ENCODE results near the gene MGAT5.

The MGAT5 gene, protein sequence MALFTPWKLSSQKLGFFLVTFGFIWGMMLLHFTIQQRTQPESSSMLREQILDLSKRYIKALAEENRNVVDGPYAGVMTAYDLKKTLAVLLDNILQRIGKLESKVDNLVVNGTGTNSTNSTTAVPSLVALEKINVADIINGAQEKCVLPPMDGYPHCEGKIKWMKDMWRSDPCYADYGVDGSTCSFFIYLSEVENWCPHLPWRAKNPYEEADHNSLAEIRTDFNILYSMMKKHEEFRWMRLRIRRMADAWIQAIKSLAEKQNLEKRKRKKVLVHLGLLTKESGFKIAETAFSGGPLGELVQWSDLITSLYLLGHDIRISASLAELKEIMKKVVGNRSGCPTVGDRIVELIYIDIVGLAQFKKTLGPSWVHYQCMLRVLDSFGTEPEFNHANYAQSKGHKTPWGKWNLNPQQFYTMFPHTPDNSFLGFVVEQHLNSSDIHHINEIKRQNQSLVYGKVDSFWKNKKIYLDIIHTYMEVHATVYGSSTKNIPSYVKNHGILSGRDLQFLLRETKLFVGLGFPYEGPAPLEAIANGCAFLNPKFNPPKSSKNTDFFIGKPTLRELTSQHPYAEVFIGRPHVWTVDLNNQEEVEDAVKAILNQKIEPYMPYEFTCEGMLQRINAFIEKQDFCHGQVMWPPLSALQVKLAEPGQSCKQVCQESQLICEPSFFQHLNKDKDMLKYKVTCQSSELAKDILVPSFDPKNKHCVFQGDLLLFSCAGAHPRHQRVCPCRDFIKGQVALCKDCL

DNA sequence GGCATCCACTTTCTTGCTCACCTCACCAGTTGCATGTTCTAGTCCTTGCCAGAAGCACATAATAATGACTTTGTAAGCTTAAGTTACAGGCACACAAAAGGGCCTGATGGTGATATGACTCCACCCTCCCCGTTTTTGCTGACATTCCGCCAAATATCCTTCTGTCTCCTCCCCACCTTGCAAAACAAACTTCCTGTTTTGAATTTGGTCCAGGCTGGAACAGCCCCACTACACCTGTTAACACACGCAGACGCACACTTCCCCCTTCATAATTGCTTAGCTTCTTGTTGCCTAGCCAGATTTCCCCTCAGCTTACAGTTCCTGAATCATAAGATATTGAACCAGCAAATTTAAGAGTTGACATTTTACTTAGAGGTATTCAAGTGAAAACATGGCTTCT lies at the start of gene MGAT5:
Gene MGAT5, plus strand, starts transcription at position 269 of the 400 bp plus-strand sequence. CDS start 332 bp downstream, outside the sequence.
- Mint-ChIP-seq H3K9me3 (no peaks in the 10 kb centered on the region), H3K27me3 (ENCODE audit: low read depth, poor library complexity) (peaks cover 3% of the 10 kb centered on the region), H3K4me3 (no peak within 1 kb of the TSS), H3K4me1 (peaks cover 29% of the 10 kb centered on the region), H3K36me3 (ENCODE audit: low read depth) (peaks cover 19% of the 10 kb centered on the region), H3K27ac (peak within 1 kb of the TSS; percentile 88)
- no peak for DNase-seq
- TF ChIP-seq, protein P1, sequence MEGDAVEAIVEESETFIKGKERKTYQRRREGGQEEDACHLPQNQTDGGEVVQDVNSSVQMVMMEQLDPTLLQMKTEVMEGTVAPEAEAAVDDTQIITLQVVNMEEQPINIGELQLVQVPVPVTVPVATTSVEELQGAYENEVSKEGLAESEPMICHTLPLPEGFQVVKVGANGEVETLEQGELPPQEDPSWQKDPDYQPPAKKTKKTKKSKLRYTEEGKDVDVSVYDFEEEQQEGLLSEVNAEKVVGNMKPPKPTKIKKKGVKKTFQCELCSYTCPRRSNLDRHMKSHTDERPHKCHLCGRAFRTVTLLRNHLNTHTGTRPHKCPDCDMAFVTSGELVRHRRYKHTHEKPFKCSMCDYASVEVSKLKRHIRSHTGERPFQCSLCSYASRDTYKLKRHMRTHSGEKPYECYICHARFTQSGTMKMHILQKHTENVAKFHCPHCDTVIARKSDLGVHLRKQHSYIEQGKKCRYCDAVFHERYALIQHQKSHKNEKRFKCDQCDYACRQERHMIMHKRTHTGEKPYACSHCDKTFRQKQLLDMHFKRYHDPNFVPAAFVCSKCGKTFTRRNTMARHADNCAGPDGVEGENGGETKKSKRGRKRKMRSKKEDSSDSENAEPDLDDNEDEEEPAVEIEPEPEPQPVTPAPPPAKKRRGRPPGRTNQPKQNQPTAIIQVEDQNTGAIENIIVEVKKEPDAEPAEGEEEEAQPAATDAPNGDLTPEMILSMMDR (IDR thresholded peaks at IDR 0.05) = no peak

DNA sequence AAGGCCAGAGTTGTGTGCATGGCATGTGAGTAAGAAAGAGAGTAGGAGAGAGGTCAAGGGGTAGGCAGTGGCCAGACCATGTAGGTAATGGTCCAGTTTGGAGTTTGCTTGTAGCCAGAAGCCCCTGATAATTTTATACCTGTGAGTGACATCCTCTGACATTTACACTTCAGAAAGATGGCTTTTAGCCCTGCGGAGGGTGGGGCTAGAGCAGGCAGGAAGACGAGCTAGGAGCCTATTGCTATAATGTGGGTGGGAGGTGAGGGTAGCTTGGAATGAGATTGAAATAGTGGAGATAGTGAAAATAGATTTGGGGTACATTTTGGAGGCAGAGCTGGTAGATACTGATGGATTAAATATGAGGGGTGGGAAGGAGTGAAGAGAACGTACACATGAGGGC lies 48.8 kb upstream of the MGAT5 start:
- peaks cover 30% of the 10 kb centered on the region for H3K4me1 Mint-ChIP-seq
- DNase-seq = no peak
- peaks cover 3% of the 10 kb centered on the region for H3K9me3 Mint-ChIP-seq
- H3K27me3 Mint-ChIP-seq (ENCODE audit: low read depth, poor library complexity) = no peaks in the 10 kb centered on the region
- no peak overlapping the region for H3K4me3 Mint-ChIP-seq
- no peak overlapping the region for H3K27ac Mint-ChIP-seq
- H3K36me3 Mint-ChIP-seq (ENCODE audit: low read depth) = no peaks in the 10 kb centered on the region
- TF ChIP-seq, protein P1 (IDR thresholded peaks at IDR 0.05) = no peak

DNA sequence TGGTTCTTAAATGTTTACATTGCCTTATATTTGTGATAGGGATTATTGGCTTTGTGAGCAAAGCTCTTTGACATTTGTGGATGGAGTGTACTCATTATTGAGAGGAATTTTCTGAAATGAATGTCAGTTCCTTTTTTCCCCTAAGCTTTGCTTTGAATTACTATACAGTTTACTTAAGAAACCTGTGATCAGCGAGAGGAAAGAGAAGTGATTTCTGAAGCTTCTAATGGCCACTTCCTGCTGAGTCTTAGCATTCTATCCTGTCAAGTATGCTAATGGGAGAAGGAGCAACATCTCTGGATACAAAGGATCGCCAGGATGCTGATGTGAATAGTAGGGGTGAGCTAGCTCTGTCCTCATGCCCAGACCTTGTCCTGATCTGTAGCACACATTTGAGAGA lies 47.8 kb upstream of the MGAT5 start:
- no peak for DNase-seq
- no peaks in the 10 kb centered on the region for H3K27me3 Mint-ChIP-seq (ENCODE audit: low read depth, poor library complexity)
- no peak overlapping the region for H3K4me3 Mint-ChIP-seq
- H3K4me1 Mint-ChIP-seq = peaks cover 25% of the 10 kb centered on the region
- no peak overlapping the region for H3K27ac Mint-ChIP-seq
- H3K36me3 Mint-ChIP-seq (ENCODE audit: low read depth) = no peaks in the 10 kb centered on the region
- peaks cover 3% of the 10 kb centered on the region for H3K9me3 Mint-ChIP-seq
- TF ChIP-seq, protein P1 (IDR thresholded peaks at IDR 0.05) = no peak

DNA sequence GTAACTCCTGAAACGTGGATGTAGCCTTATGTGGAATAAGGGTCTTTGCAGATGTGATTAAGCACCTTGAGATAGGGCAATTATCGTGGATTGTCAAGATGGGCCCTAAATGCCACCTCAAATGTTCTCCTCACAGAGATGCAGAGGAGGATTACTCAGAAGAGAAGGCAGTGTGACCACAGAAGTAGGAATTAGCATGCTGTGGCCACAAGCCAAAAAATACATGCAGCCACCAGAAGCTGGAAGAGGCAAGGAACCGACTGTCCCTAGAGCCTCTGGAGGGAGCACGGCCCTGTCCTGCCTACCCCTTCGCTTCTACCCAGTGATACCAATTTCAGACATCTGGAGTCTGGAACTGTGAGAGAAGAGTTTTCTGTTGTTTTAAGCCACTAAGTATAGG lies 47.3 kb upstream of the MGAT5 start:
- TF ChIP-seq, protein P1 (IDR thresholded peaks at IDR 0.05) = no peak
- Mint-ChIP-seq H3K27me3 (ENCODE audit: low read depth, poor library complexity) (no peaks in the 10 kb centered on the region), H3K9me3 (peaks cover 3% of the 10 kb centered on the region), H3K4me3 (no peak overlapping the region), H3K27ac (peak overlapping the region; percentile 18), H3K36me3 (ENCODE audit: low read depth) (no peaks in the 10 kb centered on the region), H3K4me1 (peaks cover 25% of the 10 kb centered on the region)
- DNase-seq = no peak

DNA sequence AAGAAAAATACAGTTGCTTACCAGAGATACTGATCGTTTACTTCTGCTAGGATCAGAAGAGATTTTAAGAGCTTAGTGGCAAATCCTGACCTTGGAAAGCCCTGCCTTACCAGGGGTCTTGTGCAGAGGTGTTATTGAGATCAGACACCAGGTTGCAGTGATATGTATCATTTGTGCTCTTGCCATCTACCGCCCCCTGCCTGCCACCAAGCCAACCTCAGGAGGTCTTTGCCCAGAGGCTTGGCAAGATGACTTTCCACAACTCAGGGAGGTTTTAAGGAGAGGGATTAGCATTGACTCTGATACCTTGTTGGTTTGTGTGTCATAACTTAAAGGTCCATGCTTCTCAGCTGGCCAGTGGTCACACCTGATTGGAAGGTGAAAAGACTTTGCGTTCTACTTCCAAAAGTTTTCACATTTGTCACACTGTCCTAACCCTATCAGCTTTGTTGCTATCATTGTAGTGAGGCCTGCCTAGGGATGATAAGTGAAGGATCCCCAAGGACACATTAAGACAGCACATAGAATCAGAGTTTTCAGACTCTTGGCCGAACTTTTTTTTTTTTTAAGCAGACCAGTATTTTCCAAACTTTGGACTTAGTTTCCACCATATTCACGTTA lies 46.2 kb upstream of the MGAT5 start:
- Mint-ChIP-seq H3K36me3 (ENCODE audit: low read depth) (no peaks in the 10 kb centered on the region), H3K9me3 (peaks cover 5% of the 10 kb centered on the region)

More for the DNA sequence above, 46.2 kb upstream of the MGAT5 start:
- Mint-ChIP-seq H3K4me3 (no peak overlapping the region), H3K27me3 (ENCODE audit: low read depth, poor library complexity) (no peaks in the 10 kb centered on the region), H3K4me1 (peaks cover 25% of the 10 kb centered on the region), H3K27ac (no peak overlapping the region)
- peak; percentile 30 for DNase-seq
- TF ChIP-seq, protein P1 (IDR thresholded peaks at IDR 0.05) = peak; percentile 55

All from nephron progenitor cell (in vitro differentiated cells).